ENCODE data around the gene FAM222B. TPM values are rescaled to one million over a fixed set of nuclear protein-coding genes. Genes with fewer than 3 reads are reported as not detected.
A peak's percentile ranks its signal among the peaks of the same experiment; 100 is the strongest.

Gene FAM222B
- total and polyA plus RNA-seq, 9 of the 15 experiments (the other 6 are each of a cell fraction or from before 2014, with no cell fraction given) = 4.0 to 34.6 (median 7.5) TPM

- TF ChIP-seq ATF3 (IDR thresholded peaks at IDR 0.05) (no peak; the same call in 1 of the 2 replicates), ATF3 (CRISPR knock-in tag; conservative IDR thresholded peaks at IDR 0.05) (no peak; the same call in 1 of the 2 replicates), PRMT5 (CRISPR knock-in tag; IDR thresholded peaks at IDR 0.05) (no peak), U2AF1 (optimal IDR thresholded peaks at IDR 0.05; ENCODE audit: low read depth, low read length) (no peak), CAMTA2 (CRISPR knock-in tag; conservative IDR thresholded peaks at IDR 0.05) (0 out of 2 replicates have a peak, but pooled peaks have one; percentile 34), MAZ (CRISPR knock-in tag; conservative IDR thresholded peaks at IDR 0.05 in 1 of 2, IDR thresholded peaks at IDR 0.05 in 1 of 2) (peak; percentile 94 to 99), PKNOX1 (IDR thresholded peaks at IDR 0.05) (no peak), ZNF644 (tag; IDR thresholded peaks at IDR 0.05; ENCODE audit: low read depth) (peak; percentile 95), ZNF217 (CRISPR knock-in tag; IDR thresholded peaks at IDR 0.05) (no peak), JUNB (CRISPR knock-in tag; conservative IDR thresholded peaks at IDR 0.05) (no peak), BRF1 (IDR thresholded peaks at IDR 0.05; ENCODE audit: borderline replicate concordance, extremely low read depth, insufficient read length) (no peak), E2F3 (CRISPR knock-in tag; IDR thresholded peaks at IDR 0.05) (peak; percentile 96; the same call in 1 of the 2 replicates), CUX1 (CRISPR knock-in tag; IDR thresholded peaks at IDR 0.05) (peak; percentile 86; the same call in 1 of the 2 replicates), ATF2 (CRISPR knock-in tag; IDR thresholded peaks at IDR 0.05) (no peak), RBM22 (IDR thresholded peaks at IDR 0.05; ENCODE audit: low read depth, low read length, poor library complexity, severe bottlenecking) (no peak), ZNF551 (CRISPR knock-in tag; IDR thresholded peaks at IDR 0.05) (no peak), NR2C2 (CRISPR knock-in tag; IDR thresholded peaks at IDR 0.05) (no peak), NR2C2 (tag; IDR thresholded peaks at IDR 0.05) (peak; percentile 80), SP1 (CRISPR knock-in tag; IDR thresholded peaks at IDR 0.05) (peak; percentile 83)
Observed at GRCh38 chr17:28864991-28865849, 22.6 kb upstream of the FAM222B start (continued).

All from K562 (cell line).